IPS-15b (cell line): ENCODE measurements around the gene NUDT3.
A peak's percentile ranks its signal among the peaks of the same experiment; 100 is the strongest.

Source experiments
- H3K27me3 ChIP-seq: one replicate; pipeline ENCODE4 v1.6.1; 2013; ENCODE audit warnings: low read length; ENCODE audit not compliant: control insufficient read depth, insufficient read depth
- H3K36me3 ChIP-seq: one replicate; pipeline ENCODE4 v1.6.1; 2013; ENCODE audit warnings: low read length; ENCODE audit not compliant: control insufficient read depth, insufficient read depth
- H3K4me1 ChIP-seq: one replicate; pipeline ENCODE4 v1.6.1; 2013; ENCODE audit warnings: mild to moderate bottlenecking, low read length; ENCODE audit not compliant: control insufficient read depth, insufficient read depth
- H3K4me3 ChIP-seq: one replicate; pipeline ENCODE4 v1.5.1; 2013; ENCODE audit warnings: low read depth, low read length
- H3K9ac ChIP-seq: one replicate; pipeline ENCODE4 v1.6.1; 2013; ENCODE audit warnings: low read depth, mild to moderate bottlenecking, low read length
- H3K9me3 ChIP-seq: one replicate; pipeline ENCODE4 v1.6.1; 2013; ENCODE audit warnings: mild to moderate bottlenecking, low read length; ENCODE audit not compliant: control insufficient read depth, insufficient read depth

Gene NUDT3

DNA sequence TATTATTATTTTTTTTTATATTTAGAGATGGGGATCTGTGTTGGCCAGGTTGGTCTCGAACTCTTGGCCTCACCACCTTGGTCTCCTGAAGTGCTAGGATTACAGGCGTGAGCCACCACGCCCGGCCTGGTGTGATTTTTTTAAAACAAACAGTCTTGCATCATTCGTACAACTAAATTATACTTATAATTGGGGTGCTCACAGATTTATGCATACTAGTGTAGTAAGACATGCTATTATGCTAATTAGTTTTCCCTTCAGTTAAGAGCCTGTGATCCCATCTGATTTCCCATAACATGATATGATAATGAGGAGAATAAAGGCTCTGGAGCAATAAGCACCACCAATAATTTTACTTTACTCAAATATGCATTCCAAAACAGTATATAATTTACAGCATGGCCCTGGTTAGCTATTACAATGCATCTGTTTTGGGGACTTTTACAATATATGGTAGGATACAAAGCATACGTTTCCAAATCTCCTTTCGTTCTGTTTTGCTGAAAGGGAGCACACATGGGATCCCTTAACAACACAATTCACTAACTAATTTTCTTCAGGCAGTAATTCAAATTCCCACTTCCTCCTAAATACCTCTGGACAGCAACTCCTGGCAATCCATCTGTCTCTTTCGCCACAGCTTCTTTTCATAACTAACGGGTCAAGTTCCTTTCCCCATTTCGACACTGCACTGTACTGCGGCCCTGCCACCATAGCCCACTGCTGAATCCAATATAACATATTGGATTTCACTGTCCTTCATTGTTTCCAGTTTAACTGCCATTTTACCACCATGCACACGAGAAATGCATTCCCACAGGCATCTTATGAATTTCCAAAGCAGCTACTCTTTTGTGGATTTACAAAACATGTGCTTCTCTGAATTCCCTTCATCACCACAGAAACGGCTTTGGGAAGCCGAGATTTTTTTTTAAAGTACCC is 1.7 kb downstream of the NUDT3 start:
- no peaks in the 10 kb centered on the region for H3K36me3 ChIP-seq
- H3K27me3 ChIP-seq: no peaks in the 10 kb centered on the region
- H3K9me3 ChIP-seq: no peaks in the 10 kb centered on the region
- no peak overlapping the region for H3K9ac ChIP-seq
- H3K4me1 ChIP-seq: peaks cover 9% of the 10 kb centered on the region
- H3K4me3 ChIP-seq: peak overlapping the region; percentile 77

GRCh38 chr6:34389034-34389433 is 3.4 kb downstream of the NUDT3 start:
- H3K4me3 ChIP-seq: no peak overlapping the region
- H3K36me3 ChIP-seq: no peaks in the 10 kb centered on the region
- H3K4me1 ChIP-seq: peaks cover 14% of the 10 kb centered on the region
- no peak overlapping the region for H3K9ac ChIP-seq
- H3K27me3 ChIP-seq: no peaks in the 10 kb centered on the region
- H3K9me3 ChIP-seq: no peaks in the 10 kb centered on the region

GRCh38 chr6:34388421-34388820 is 4.0 kb downstream of the NUDT3 start:
- H3K4me1 ChIP-seq: peaks cover 20% of the 10 kb centered on the region
- H3K4me3 ChIP-seq: no peak overlapping the region
- H3K36me3 ChIP-seq: no peaks in the 10 kb centered on the region
- no peaks in the 10 kb centered on the region for H3K9me3 ChIP-seq
- H3K27me3 ChIP-seq: no peaks in the 10 kb centered on the region
- H3K9ac ChIP-seq: no peak overlapping the region

DNA sequence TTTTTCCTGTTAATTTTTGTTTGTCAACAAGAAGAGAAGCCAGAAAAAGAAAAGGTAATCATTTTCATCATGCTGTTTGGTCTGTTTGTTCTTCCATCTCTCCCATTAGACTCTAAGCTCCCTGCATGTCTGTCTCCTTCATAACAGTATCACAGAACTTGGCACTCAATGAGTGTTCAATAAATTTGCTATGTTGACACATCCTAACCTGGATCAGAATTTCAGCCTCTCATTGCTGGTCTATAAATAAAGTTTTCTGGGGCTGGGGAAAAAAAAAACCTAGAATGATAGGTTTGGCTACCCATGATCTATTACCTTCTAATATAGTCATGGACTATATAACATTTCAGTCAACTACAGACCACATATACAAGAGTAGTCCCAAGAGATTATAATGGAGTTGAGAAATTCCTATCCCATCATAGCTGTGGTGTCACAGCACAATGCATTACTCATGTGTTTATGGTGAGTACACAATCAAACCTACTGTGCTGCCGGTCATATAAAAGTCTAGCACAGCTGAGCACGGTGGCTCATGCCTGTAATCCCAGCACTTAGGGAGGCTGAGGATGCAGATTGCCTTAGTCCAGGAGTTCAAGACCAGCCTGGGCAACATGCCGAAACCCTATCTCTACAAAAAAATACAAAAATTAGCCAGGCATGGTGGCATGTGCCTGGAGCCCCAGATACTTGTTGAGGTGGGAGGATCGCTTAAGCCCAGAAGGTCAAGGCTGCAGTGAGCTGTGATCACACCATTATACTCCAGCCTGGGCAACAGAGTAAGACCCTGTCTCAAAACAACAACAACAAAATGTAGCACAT is 5.9 kb downstream of the NUDT3 start:
- Histone ChIP-seq H3K4me3 (no peak overlapping the region), H3K27me3 (no peaks in the 10 kb centered on the region), H3K9me3 (no peaks in the 10 kb centered on the region), H3K9ac (no peak overlapping the region), H3K36me3 (no peaks in the 10 kb centered on the region), H3K4me1 (peaks cover 20% of the 10 kb centered on the region)

DNA sequence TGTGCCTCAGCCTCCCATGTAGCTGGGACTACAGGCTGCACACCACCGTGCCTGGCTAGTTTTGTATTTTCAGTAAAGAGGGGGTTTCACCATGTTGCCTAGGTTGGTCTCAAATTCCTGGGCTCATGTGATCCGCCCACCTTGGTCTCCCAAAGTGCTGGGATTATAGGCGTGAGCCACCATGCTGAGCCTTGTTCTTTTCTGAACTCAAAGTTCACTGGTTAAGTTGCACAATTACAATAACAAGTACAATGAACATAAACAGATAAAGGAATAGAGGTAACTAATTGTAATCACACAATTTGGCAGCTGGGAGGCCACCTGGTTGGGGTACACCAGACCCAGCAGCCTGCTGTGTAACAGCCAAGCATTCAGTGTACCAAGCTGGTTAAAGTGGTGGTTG is 6.7 kb downstream of the NUDT3 start:
- no peak overlapping the region for H3K4me3 ChIP-seq
- H3K4me1 ChIP-seq: peaks cover 17% of the 10 kb centered on the region
- no peak overlapping the region for H3K9ac ChIP-seq

DNA sequence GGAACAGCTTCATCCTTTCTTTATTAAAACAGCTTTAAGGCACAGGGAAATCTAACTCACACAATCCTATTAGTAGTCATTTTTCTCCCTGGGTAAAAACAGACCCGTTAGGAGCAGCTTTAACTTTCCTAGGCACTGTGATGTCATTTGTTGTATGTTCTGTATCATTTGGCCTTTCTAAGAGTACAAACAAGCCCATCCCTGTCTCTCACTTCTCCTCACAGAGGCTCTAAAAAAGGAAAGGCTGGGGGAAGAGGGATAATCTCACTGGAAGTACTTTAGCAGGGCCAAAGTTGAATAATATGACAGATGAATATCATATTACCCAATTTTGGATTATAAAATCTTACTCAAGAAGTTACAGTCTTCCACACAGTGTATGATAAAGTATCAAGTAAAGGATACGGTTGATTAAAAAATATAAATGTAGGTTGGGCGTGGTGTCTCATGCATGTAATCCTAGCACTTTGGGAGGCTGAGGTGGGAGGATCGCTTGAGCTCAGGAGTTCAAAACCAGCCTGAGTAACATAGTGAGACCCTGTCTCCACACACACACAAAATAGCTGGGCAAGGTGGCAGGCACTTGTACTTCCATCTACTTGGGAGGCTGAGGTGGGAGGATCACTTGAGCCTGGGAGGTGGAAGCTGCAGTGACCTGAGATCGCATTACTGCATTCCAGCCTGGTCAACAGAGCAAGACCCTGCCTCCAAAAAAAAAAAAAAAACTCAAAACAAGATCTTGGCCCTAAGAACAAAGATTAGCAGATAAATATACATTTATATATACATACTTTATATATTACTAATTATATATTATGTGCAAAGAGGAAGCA is 7.9 kb downstream of the NUDT3 start:
- H3K27me3 ChIP-seq: no peaks in the 10 kb centered on the region
- H3K9ac ChIP-seq: no peak overlapping the region
- H3K9me3 ChIP-seq: no peaks in the 10 kb centered on the region
- H3K4me1 ChIP-seq: peaks cover 17% of the 10 kb centered on the region
- no peak overlapping the region for H3K4me3 ChIP-seq
- H3K36me3 ChIP-seq: no peaks in the 10 kb centered on the region

More for the DNA sequence above, 6.7 kb downstream of the NUDT3 start:
- Histone ChIP-seq H3K27me3 (no peaks in the 10 kb centered on the region), H3K36me3 (no peaks in the 10 kb centered on the region), H3K9me3 (no peaks in the 10 kb centered on the region)

- Histone ChIP-seq H3K36me3 (no peaks in the 10 kb centered on the region), H3K27me3 (no peaks in the 10 kb centered on the region), H3K4me1 (peaks cover 17% of the 10 kb centered on the region), H3K4me3 (no peak overlapping the region), H3K9me3 (no peaks in the 10 kb centered on the region), H3K9ac (no peak overlapping the region)
Observed at GRCh38 chr6:34383656-34384320, 8.7 kb downstream of the NUDT3 start.

DNA sequence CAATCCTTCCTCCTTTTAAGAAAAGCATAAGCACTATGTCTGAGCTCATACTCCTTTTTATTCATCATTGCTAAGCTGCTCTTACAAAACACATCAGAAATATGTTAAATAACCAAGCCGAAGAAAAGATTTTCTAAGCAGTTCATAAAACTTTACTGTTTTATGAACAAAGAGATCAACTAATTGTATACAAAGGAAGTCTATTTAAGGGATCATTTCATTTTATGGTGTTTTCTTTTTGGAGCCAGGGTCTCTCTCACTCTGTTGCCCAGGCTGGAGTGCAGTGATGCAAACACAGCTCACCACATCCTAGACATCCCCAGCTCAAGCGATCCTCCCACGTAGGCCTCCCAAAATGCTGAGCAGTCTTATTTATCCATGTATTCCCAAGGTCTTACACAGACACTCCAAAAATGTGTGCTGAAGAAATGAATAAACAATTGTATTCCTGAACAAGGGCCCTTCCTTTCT is 9.3 kb downstream of the NUDT3 start:
- Histone ChIP-seq H3K4me1 (peaks cover 17% of the 10 kb centered on the region), H3K9me3 (no peaks in the 10 kb centered on the region), H3K36me3 (no peaks in the 10 kb centered on the region), H3K9ac (no peak overlapping the region), H3K4me3 (no peak overlapping the region), H3K27me3 (no peaks in the 10 kb centered on the region)

- Histone ChIP-seq H3K36me3 (no peaks in the 10 kb centered on the region), H3K4me1 (peaks cover 14% of the 10 kb centered on the region), H3K9ac (no peak overlapping the region), H3K9me3 (no peaks in the 10 kb centered on the region), H3K4me3 (no peak overlapping the region), H3K27me3 (no peaks in the 10 kb centered on the region)
Observed at GRCh38 chr6:34381081-34381480, 11.4 kb downstream of the NUDT3 start.

DNA sequence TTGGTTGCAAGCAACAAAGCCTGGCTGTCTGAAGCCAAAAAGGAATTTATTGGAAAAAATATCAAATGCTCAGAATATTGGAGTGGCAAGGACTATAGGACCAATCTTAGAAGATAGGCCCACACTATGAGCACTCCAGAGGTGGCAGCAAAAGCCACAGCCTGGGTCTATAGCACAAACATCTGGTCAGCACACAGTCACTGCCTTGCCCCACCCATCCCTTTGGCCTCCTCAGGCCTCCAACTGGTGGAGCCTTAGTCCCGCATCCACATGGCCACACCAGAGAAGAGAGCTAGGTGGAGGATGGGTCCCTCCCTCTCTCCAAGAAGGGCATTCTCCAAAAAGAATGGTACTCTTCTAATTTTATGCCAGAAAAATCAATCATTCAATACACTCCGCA is 14.0 kb downstream of the NUDT3 start:
- Histone ChIP-seq H3K9me3 (no peaks in the 10 kb centered on the region), H3K4me1 (peaks cover 1% of the 10 kb centered on the region), H3K4me3 (no peak overlapping the region)

GRCh38 chr6:34377984-34378383 is 14.5 kb downstream of the NUDT3 start:
- Histone ChIP-seq H3K9me3 (no peaks in the 10 kb centered on the region), H3K4me3 (no peak overlapping the region), H3K27me3 (no peaks in the 10 kb centered on the region), H3K36me3 (no peaks in the 10 kb centered on the region), H3K4me1 (no peaks in the 10 kb centered on the region), H3K9ac (no peak overlapping the region)

More for the DNA sequence above, 14.0 kb downstream of the NUDT3 start:
- Histone ChIP-seq H3K9ac (no peak overlapping the region), H3K27me3 (no peaks in the 10 kb centered on the region), H3K36me3 (no peaks in the 10 kb centered on the region)
